ENCODE results near the gene HTATIP2.
"Not testable (repeated sequence)": the region's sequence is repeated elsewhere in the genome, so short reads cannot be mapped to it uniquely, and the experiment has no call there.

The HTATIP2 gene

DNA sequence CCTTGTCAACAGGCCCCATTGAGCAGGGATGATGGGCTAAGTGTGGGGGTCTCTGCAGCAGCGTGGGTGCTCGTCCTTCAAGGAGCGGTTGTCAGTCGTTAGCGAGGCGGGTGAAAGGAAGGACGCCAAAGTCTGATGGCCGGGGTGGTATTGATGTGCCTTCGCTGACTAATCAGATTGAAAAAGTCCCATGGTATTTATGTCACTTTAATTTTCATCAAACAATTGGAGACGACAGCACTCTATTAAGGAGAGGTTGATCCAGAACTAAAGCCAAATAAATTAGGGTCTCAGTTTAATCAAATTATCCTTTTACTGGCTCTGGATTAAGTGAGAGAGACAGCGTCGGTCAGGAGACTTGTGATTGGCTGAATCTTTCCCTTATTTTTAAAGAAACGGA is 9.6 kb downstream of the HTATIP2 start:
- no peak for DNase-seq

DNA sequence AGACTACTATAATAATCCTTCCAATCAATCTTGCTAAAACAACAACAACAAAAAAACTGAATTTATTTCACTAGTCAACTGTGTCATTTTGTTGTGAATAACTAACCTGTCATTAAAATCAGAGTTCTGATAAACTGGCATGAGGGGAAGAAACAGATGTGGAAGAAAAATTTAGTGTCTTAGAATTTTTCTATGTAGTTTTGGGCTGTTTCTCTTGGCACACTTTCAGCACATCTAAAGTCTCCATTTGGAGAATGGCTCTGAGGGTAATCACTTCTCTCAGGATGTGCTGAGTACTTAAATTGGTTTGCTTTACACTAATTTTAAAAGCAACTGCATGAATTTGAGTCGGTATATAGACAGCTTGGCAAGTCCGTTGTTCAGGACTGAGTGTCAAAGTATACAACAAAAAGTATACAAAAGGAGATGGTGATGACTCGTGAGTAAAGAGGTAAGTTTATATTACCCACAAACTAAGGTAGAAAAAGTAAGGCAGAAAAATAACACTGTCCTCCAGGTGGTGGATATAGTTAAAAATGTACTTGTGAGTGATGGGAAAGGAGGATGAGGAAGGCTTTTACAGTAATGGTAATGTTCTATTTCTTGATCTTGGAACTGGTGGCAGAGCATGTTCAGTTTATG is 10.2 kb downstream of the HTATIP2 start:
- no peak for DNase-seq

- no peak for DNase-seq
Measured at GRCh38 chr11:20374741-20375300, 11.3 kb downstream of the HTATIP2 start.

- DNase-seq = no peak
Measured at GRCh38 chr11:20376162-20376730, 12.7 kb downstream of the HTATIP2 start.

DNA sequence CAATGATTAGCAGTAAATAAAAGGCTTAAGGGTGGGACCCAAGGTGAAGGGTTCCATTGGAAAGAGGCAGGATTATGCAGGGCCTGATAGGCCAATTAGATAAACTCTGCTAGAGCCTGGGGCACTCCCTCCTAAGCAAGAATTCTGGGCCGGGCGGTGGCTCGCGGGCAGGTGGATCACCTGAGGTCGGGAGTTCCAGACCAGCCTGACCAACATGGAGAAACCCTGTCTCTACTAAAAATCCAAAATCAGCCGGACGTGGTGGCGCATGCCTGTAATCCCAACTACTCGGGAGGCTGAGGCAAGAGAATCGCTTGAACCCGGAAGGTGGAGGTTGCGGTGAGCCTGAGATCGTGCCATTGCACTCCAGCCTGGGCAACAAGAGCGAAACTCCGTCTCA is 22.5 kb downstream of the HTATIP2 start:
- DNase-seq = not testable (repeated sequence)

- peak; percentile 96 for DNase-seq
Measured at GRCh38 chr11:20387261-20388095, 24.0 kb downstream of the HTATIP2 start, which contains the start of gene PRMT3. PRMT3 (plus strand) TSS chr11:20387716; CDS start chr11:20387747, 31 bp downstream.

- peak; percentile 37 for DNase-seq
Measured at GRCh38 chr11:20388096-20389055, 24.9 kb downstream of the HTATIP2 start.

GRCh38 chr11:20397281-20397680 is 33.8 kb downstream of the HTATIP2 start:
- peak; percentile 27 for DNase-seq

- DNase-seq = no peak
Measured at GRCh38 chr11:20399498-20399897, 36.0 kb downstream of the HTATIP2 start.

- no peak for DNase-seq
Measured at GRCh38 chr11:20403059-20403458, 39.5 kb downstream of the HTATIP2 start.

GRCh38 chr11:20406484-20406883 is 43.0 kb downstream of the HTATIP2 start:
- no peak for DNase-seq

DNA sequence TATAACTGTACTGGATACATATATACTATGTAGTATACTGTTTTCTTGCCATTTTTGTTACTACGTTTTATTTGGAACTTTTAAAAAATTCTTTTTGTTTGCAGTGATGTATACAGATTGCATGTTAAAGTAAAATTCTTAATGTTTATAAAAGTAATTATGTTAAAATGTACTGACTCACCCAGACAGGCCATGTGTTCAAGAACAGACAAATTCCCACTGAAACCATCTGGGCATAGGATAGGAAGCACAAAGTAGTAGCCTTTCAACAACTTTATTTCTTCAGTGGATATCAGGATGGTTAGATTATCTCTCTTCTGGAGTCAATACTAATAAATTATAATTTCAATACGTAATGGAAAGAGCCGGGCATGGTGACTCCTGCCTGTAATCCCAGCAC is 43.8 kb downstream of the HTATIP2 start:
- no peak for DNase-seq

DNA sequence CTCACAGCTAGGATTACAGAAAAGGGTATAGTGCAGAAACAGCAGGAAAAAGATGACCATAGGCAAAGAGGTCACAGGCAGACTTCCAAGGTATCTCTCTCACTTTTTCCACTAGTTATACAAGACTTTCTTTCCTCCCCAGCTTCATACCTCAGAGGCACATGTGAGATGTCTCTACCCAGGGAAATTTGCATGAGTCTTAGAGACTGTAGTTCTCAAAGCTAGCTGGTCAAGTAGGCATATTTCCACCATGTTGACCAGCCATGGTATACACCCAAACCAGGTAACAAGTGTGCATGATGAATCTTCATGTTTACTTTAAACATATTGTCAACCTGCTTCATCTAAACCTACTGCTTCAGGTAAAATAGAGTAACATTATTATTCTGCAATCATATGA is 51.9 kb downstream of the HTATIP2 start:
- no peak for DNase-seq

- DNase-seq = no peak
Measured at GRCh38 chr11:20417771-20418170, 54.3 kb downstream of the HTATIP2 start.

DNA sequence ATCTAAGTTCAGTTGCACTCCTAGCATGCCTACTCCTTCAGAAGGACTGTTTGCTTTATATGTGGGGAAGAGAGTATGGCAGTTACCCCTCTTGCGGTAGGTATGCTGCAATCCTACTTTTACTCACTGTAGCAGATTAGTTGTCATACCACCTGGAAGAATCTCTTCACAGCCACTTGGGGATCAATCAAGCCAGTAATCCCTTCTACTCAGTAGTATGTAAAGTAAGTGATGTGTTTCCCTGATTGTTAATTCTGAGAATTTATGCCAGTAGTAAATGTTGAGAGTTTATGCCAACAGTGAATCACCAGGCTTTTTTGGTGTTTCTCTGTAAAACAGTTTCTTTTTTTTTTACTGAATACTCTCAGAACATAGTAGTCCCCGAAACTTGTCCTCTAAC is 58.4 kb downstream of the HTATIP2 start:
- no peak for DNase-seq

- DNase-seq = no peak
Measured at GRCh38 chr11:20429216-20429615, 65.7 kb downstream of the HTATIP2 start.

Measured in midbrain (tissue), 1 donor.